Thoracic aorta endothelial cell (primary cell): ENCODE measurements around the gene REG3A. TPM values are rescaled to one million over a fixed set of nuclear protein-coding genes. Genes with fewer than 3 reads are reported as not detected.

Experiments used
- total RNA-seq: library from RNA; depleted of rRNA; stranded (reverse); fragments of >200 nt; gene quantifications from 2 replicates; pipeline ENCODE4 v1.2.3, GENCODE V29; 2012

The REG3A gene
- not detected in 2 replicates for total RNA-seq

GRCh38 chr2:79159653-79160052 is at the start of gene REG3A:
REG3A (minus strand) TSS chr2:79159753; CDS start chr2:79159405, 348 bp downstream.

GRCh38 chr2:79120194-79120713 is 39.3 kb downstream of the REG3A start, which contains the start of gene REG1A:
REG1A (plus strand) TSS chr2:79120488; CDS start chr2:79120862, 374 bp downstream.

Other genes with a start within 250 kb of the REG3A start
- not detected in 2 replicates for gene REG3G, start 134.1 kb downstream of the REG3A start, total RNA-seq
- gene REG1B, start 71.8 kb downstream of the REG3A start, total RNA-seq: not detected in 2 replicates
- gene REG1A, start 39.3 kb downstream of the REG3A start, total RNA-seq: not detected in 2 replicates